Measurements from ENCODE around the gene CHRNB1. TPM values are rescaled to one million over a fixed set of nuclear protein-coding genes. Genes with fewer than 3 reads are reported as not detected.
A peak's percentile ranks its signal among the peaks of the same experiment; 100 is the strongest.

CHRNB1 gene
- total RNA-seq, 1 donor from 2014 or later: 15.3 TPM

GRCh38 chr17:7437950-7438614, 6.8 kb upstream of the CHRNB1 start:
- DNase-seq (ENCODE audit: low read depth): no peak

- DNase-seq (ENCODE audit: low read depth): no peak
These were observed 6.0 kb upstream of the CHRNB1 start for GRCh38 chr17:7438656-7439460.

- no peak for DNase-seq (ENCODE audit: low read depth)
These were observed 5.3 kb upstream of the CHRNB1 start, which contains the start of gene FGF11 for GRCh38 chr17:7439462-7440112. Gene FGF11 (plus strand): TSS chr17:7439512. CDS start chr17:7439621, 109 bp downstream.

GRCh38 chr17:7440113-7440833, 4.6 kb upstream of the CHRNB1 start:
- peak; percentile 19 for DNase-seq (ENCODE audit: low read depth)

- DNase-seq (ENCODE audit: low read depth): peak; percentile 33
These were observed 4.0 kb upstream of the CHRNB1 start for GRCh38 chr17:7440834-7441195.

GRCh38 chr17:7441266-7441665, 3.6 kb upstream of the CHRNB1 start:
- DNase-seq (ENCODE audit: low read depth): no peak

GRCh38 chr17:7442142-7442541, 2.7 kb upstream of the CHRNB1 start:
- DNase-seq (ENCODE audit: low read depth): no peak

GRCh38 chr17:7443499-7444485, 1.1 kb upstream of the CHRNB1 start:
- no peak for DNase-seq (ENCODE audit: low read depth)

GRCh38 chr17:7445619-7445968, 733 bp downstream of the CHRNB1 start:
- DNase-seq (ENCODE audit: low read depth): peak; percentile 29

GRCh38 chr17:7448461-7448860, 3.6 kb downstream of the CHRNB1 start:
- no peak for DNase-seq (ENCODE audit: low read depth)

GRCh38 chr17:7459961-7460545, 15.2 kb downstream of the CHRNB1 start:
- no peak for DNase-seq (ENCODE audit: low read depth)

GRCh38 chr17:7460850-7461660, 16.2 kb downstream of the CHRNB1 start:
- no peak for DNase-seq (ENCODE audit: low read depth)

GRCh38 chr17:7462474-7463371, 17.9 kb downstream of the CHRNB1 start:
- DNase-seq (ENCODE audit: low read depth): no peak

GRCh38 chr17:7463372-7463846, 18.5 kb downstream of the CHRNB1 start:
- DNase-seq (ENCODE audit: low read depth): no peak

- no peak for DNase-seq (ENCODE audit: low read depth)
These were observed 19.2 kb downstream of the CHRNB1 start for GRCh38 chr17:7464081-7464480.

- DNase-seq (ENCODE audit: low read depth): no peak
These were observed 20.9 kb downstream of the CHRNB1 start for GRCh38 chr17:7465597-7466275.

- DNase-seq (ENCODE audit: low read depth): no peak
These were observed 21.4 kb downstream of the CHRNB1 start for GRCh38 chr17:7466318-7466638.

Measured in renal cortical epithelial cell (primary cell).